Activated T-cell treated with anti-CD3 and anti-CD28 coated beads, Interleukin-2, amount 50 U/mL, for 4 hours (primary cell): ENCODE data around the gene TBC1D2B. TPM values are rescaled to one million over a fixed set of nuclear protein-coding genes. Genes with fewer than 3 reads are reported as not detected.
"Not testable (repeated sequence)": the region's sequence is repeated elsewhere in the genome, so short reads cannot be mapped to it uniquely, and the experiment has no call there.

Experiments used
- ATAC-seq, 2 donors: fragments of 200-7000 bp; cut with Tn5 transposase; one replicate each; pipeline ENCODE4 v1.10.0; 2021
- DNase-seq: peaks from one replicate; pipeline ENCODE4 v3.0.0-alpha.2; 2020
- H3K27me3 Mint-ChIP-seq: one replicate; pipeline ENCODE4 v1.8.0; 2021; ENCODE audit warnings: low read depth, mixed read lengths
- H3K36me3 Mint-ChIP-seq: one replicate; pipeline ENCODE4 v1.8.0; 2022; ENCODE audit warnings: mixed read lengths; ENCODE audit not compliant: insufficient read depth
- H3K4me1 Mint-ChIP-seq: one replicate; pipeline ENCODE4 v1.8.0; 2021; ENCODE audit warnings: low read depth, mixed read lengths
- H3K4me3 Mint-ChIP-seq: one replicate; pipeline ENCODE4 v1.8.0; 2021; ENCODE audit warnings: mild to moderate bottlenecking, moderate library complexity, mixed read lengths
- H3K9me3 Mint-ChIP-seq: one replicate; pipeline ENCODE4 v1.8.0; 2021; ENCODE audit warnings: mixed read lengths
- total RNA-seq, 3 donors: library from RNA; stranded (reverse); gene quantifications; one replicate each; pipeline ENCODE4 v1.2.1, GENCODE V29; 2021

The TBC1D2B gene
- total RNA-seq, 3 donors from 2014 or later: 22.8 to 24.9 (median 24.0) TPM

- ATAC-seq, H3K27me3 Mint-ChIP-seq, DNase-seq, H3K4me3 Mint-ChIP-seq, H3K36me3 Mint-ChIP-seq, H3K9me3 Mint-ChIP-seq: not testable (repeated sequence)
- H3K4me1 Mint-ChIP-seq: peaks cover 13% of the 10 kb centered on the region
These were observed 119.5 kb downstream of the TBC1D2B start for GRCh38 chr15:77958021-77958420.

- H3K4me3 Mint-ChIP-seq, H3K9me3 Mint-ChIP-seq, DNase-seq, H3K36me3 Mint-ChIP-seq, H3K27me3 Mint-ChIP-seq: not testable (repeated sequence)
- ATAC-seq: peak; percentile 74 to 85
- H3K4me1 Mint-ChIP-seq: peaks cover 11% of the 10 kb centered on the region
These were observed 123.6 kb downstream of the TBC1D2B start for GRCh38 chr15:77953926-77954325.

- not testable (repeated sequence) for H3K36me3 Mint-ChIP-seq, H3K9me3 Mint-ChIP-seq, H3K27me3 Mint-ChIP-seq, DNase-seq, H3K4me3 Mint-ChIP-seq, ATAC-seq
- peaks cover 11% of the 10 kb centered on the region for H3K4me1 Mint-ChIP-seq
These were observed 124.5 kb downstream of the TBC1D2B start for GRCh38 chr15:77952928-77953446.

GRCh38 chr15:77951105-77951786, 126.3 kb downstream of the TBC1D2B start:
- ATAC-seq, H3K4me3 Mint-ChIP-seq, DNase-seq, H3K27me3 Mint-ChIP-seq, H3K9me3 Mint-ChIP-seq, H3K36me3 Mint-ChIP-seq: not testable (repeated sequence)
- H3K4me1 Mint-ChIP-seq: peaks cover 11% of the 10 kb centered on the region

- not testable (repeated sequence) for DNase-seq, H3K4me3 Mint-ChIP-seq, H3K36me3 Mint-ChIP-seq, H3K9me3 Mint-ChIP-seq, ATAC-seq, H3K27me3 Mint-ChIP-seq
- H3K4me1 Mint-ChIP-seq: peaks cover 11% of the 10 kb centered on the region
These were observed 127.0 kb downstream of the TBC1D2B start for GRCh38 chr15:77950470-77950869.

GRCh38 chr15:77945566-77945965, 131.9 kb downstream of the TBC1D2B start:
- Mint-ChIP-seq H3K4me1 (peaks cover 9% of the 10 kb centered on the region), H3K4me3 (no peak overlapping the region), H3K9me3 (no peaks in the 10 kb centered on the region), H3K36me3 (no peaks in the 10 kb centered on the region), H3K27me3 (no peaks in the 10 kb centered on the region)
- no peak for DNase-seq
- ATAC-seq: no peak

Other genes with a start within 250 kb of the TBC1D2B start
- gene SH2D7, start 14.8 kb upstream of the TBC1D2B start, total RNA-seq: not detected
- 1 to 10 TPM; 1.3 to 2.0 (median 1.3) TPM for gene CIB2, start 53.7 kb upstream of the TBC1D2B start, total RNA-seq
- 100 to 1,000 TPM; 169 to 210 (median 187) TPM for gene IDH3A, start 71.7 kb upstream of the TBC1D2B start, total RNA-seq
- not detected for gene ACSBG1, start 156.9 kb upstream of the TBC1D2B start, total RNA-seq
- 10 to 100 TPM; 39.0 to 42.2 (median 42.0) TPM for gene DNAJA4, start 186.9 kb upstream of the TBC1D2B start, total RNA-seq
- gene SKIC8, start 221.9 kb upstream of the TBC1D2B start, total RNA-seq: 10 to 100 TPM; 52.8 to 54.5 (median 53.6) TPM